ENCODE data around the gene MINDY4. TPM values are rescaled to one million over a fixed set of nuclear protein-coding genes. Genes with fewer than 3 reads are reported as not detected.

MINDY4 gene
- total and polyA plus RNA-seq, 10 of the 15 experiments (the other 5 are each of a cell fraction or from before 2014, with no cell fraction given), result 0.10 to 0.90 (median 0.40) TPM

GRCh38 chr7:30879139-30880124 is 108.2 kb downstream of the MINDY4 start:
- Histone ChIP-seq H3K9me3 (replicated peaks; ENCODE audit: control insufficient read depth, insufficient read depth, low read length) (no peaks in the 10 kb centered on the region), H3K4me1 (ENCODE audit: control insufficient read depth, insufficient read depth, low read length) (no peaks in the 10 kb centered on the region), H3K36me3 (ENCODE audit: control insufficient read depth in 2 of 2, insufficient read depth in 2 of 2, low read length in 1 of 2) (no peaks in the 10 kb centered on the region), H3K27ac (ENCODE audit: control insufficient read depth, insufficient read depth) (no peak overlapping the region), H3K4me2 (ENCODE audit: control insufficient read depth, insufficient read depth) (no peak overlapping the region), H4K20me1 (ENCODE audit: control insufficient read depth, insufficient read depth) (no peaks in the 10 kb centered on the region), H3K9ac (ENCODE audit: control insufficient read depth, insufficient read depth, low read length) (no peak overlapping the region), H3K79me2 (ENCODE audit: control insufficient read depth, insufficient read depth, low read length) (no peaks in the 10 kb centered on the region), H3K4me3 (no peak overlapping the region), H3K27me3 (replicated peaks in 1 of 2; ENCODE audit: control insufficient read depth in 2 of 2, insufficient read depth in 2 of 2, low read length in 1 of 2) (no peaks in the 10 kb centered on the region), H2AFZ (ENCODE audit: control insufficient read depth, low read depth, low read length) (no peak overlapping the region)
- BruUV-seq (replicated peaks), result no TSS peak
- ChIA-PET RAD21 (ENCODE audit: unreplicated experiment) (no interaction called here), POLR2A (no interaction called here), CTCF (interaction anchor here (0.9 kb wide), 1 partner anchor 243 kb away, joined by 3 read pairs; no protein-coding TSS in a partner anchor), SMC1A (ENCODE audit: uncharacterized antibody, unreplicated experiment) (no interaction called here)
- in situ Hi-C loops (cut with MboI) (no loop called here), intact Hi-C loops (cut with micrococcal nuclease; ENCODE audit: unreplicated experiment) (no loop called here)
- no peak for ATAC-seq
- TF ChIP-seq TARDBP (IDR thresholded peaks at IDR 0.05; ENCODE audit: borderline replicate concordance) (no peak), EED (IDR thresholded peaks at IDR 0.05; ENCODE audit: low read depth) (no peak), SPI1 (IDR thresholded peaks at IDR 0.05; ENCODE audit: borderline replicate concordance, insufficient read depth, low read depth, low read length) (no peak), HDAC2 (IDR thresholded peaks at IDR 0.05) (no peak), ELK1 (IDR thresholded peaks at IDR 0.05; ENCODE audit: low read depth, low read length) (no peak), POLR2A (IDR thresholded peaks at IDR 0.05; ENCODE audit: low read depth, low read length) (no peak), BCLAF1 (IDR thresholded peaks at IDR 0.05) (no peak), SMARCA5 (IDR thresholded peaks at IDR 0.05) (no peak), FOXM1 (IDR thresholded peaks at IDR 0.05; ENCODE audit: low read depth, low read length) (no peak), SIN3A (IDR thresholded peaks at IDR 0.05; ENCODE audit: low read depth, low read length) (no peak), CBX5 (IDR thresholded peaks at IDR 0.05; ENCODE audit: low read depth) (no peak)
- TF ChIP-seq, protein P1, sequence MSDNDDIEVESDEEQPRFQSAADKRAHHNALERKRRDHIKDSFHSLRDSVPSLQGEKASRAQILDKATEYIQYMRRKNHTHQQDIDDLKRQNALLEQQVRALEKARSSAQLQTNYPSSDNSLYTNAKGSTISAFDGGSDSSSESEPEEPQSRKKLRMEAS (IDR thresholded peaks at IDR 0.05; ENCODE audit: low read depth, low read length), result no peak
- 42% methylated on average over 14 of the region's 14 CpGs for WGBS (ENCODE audit: insufficient coverage, insufficient replicate concordance, low lambda C conversion rate, missing lambda C conversion rate)
- FAIRE-seq, result no peak
- DNase-seq (ENCODE audit: low read depth, low spot score), result no peak
